GM12873 (cell line): ENCODE data around the gene TTYH3.

ENCODE experiments used
- CTCF ChIP-seq: IDR thresholded peaks from 2 replicates; pipeline ENCODE4 v1.5.1; 2012; ENCODE audit warnings: low read depth, mild to moderate bottlenecking, moderate library complexity, low read length, control low read depth; ENCODE audit not compliant: insufficient read depth; ENCODE audit errors: missing control alignments

The TTYH3 gene

GRCh38 chr7:2629746-2630681 lies 1.8 kb upstream of the TTYH3 start:
- TF ChIP-seq CTCF, result no peak

GRCh38 chr7:2632733-2633537 lies 1.1 kb downstream of the TTYH3 start:
- no peak for TF ChIP-seq CTCF

GRCh38 chr7:2633538-2634266 lies 1.9 kb downstream of the TTYH3 start:
- no peak for TF ChIP-seq CTCF

- no peak for TF ChIP-seq CTCF
These were observed 2.7 kb downstream of the TTYH3 start for GRCh38 chr7:2634267-2635145.

- TF ChIP-seq CTCF, result no peak
These were observed 3.4 kb downstream of the TTYH3 start for GRCh38 chr7:2635148-2635668.

- TF ChIP-seq CTCF, result no peak
These were observed 4.3 kb downstream of the TTYH3 start for GRCh38 chr7:2635810-2636701.
